Colonic mucosa (tissue), 4 donors: Measurements from ENCODE around the gene DNAJB4. TPM values are rescaled to one million over a fixed set of nuclear protein-coding genes. Genes with fewer than 3 reads are reported as not detected.
"Not testable (repeated sequence)": the region's sequence is repeated elsewhere in the genome, so short reads cannot be mapped to it uniquely, and the experiment has no call there.

ENCODE experiments used
- DNase-seq: peaks from one replicate; pipeline ENCODE4 v3.0.0-alpha.2; 2020
- H3K27ac ChIP-seq: fragments of 200-600 bp; one replicate; pipeline ENCODE4 v1.8.0; 2021
- H3K27me3 ChIP-seq: fragments of 200-600 bp; one replicate; pipeline ENCODE4 v1.8.0; 2021
- H3K36me3 ChIP-seq: fragments of 200-600 bp; one replicate; pipeline ENCODE4 v1.8.0; 2021
- H3K4me1 ChIP-seq: fragments of 200-600 bp; one replicate; pipeline ENCODE4 v1.8.0; 2021; ENCODE audit warnings: mild to moderate bottlenecking
- H3K4me3 ChIP-seq: fragments of 200-600 bp; one replicate; pipeline ENCODE4 v1.8.0; 2021
- H3K9ac ChIP-seq, 2 donors: one replicate each; pipeline ENCODE4 v1.7.0; 2013; ENCODE audit warnings: control low read depth in 2 of 2, low read depth in 2 of 2, low read length in 2 of 2
- H3K9me3 ChIP-seq: fragments of 200-600 bp; one replicate; pipeline ENCODE4 v1.8.0; 2021
- intact Hi-C: fragments of 100-400 bp; cut with DNase I; formaldehyde crosslinking; loops from one replicate; pipeline ENCODE4 v1.14.1; 2022
- total RNA-seq, 2 donors: library from RNA; stranded (reverse); fragmentation: NEBNext Ultra II Directional in 1 of 2; extraction: Animal tissue kit (Norgen Biotek cat#: 25700) in 1 of 2; gene quantifications; one replicate each; pipeline ENCODE4 v1.2.1, GENCODE V29; 2021
- TF ChIP-seq, protein P1 (sequence below): fragments of 200-600 bp; IDR thresholded peaks from one replicate; pipeline ENCODE4 v1.8.0; 2022; ENCODE audit warnings: antibody characterized with exemption, mild to moderate bottlenecking
- donor health status: healthy.
- donor health status: DM: no; HTN: no; CAD: no.
- donor health status: DM: no; HTN: no; CAD: no.

The DNAJB4 gene
- total RNA-seq, 2 donors from 2014 or later, result 12.2 to 29.3 TPM

GRCh38 chr1:77978969-77979876 lies 25.5 kb upstream of the DNAJB4 start, which contains the start of gene FUBP1:
TSS of gene FUBP1 (minus strand) at chr1:77979072. CDS start at chr1:77979004, 68 bp downstream.
- Histone ChIP-seq H3K27me3 (no peaks in the 10 kb centered on the region), H3K4me1 (peaks cover 14% of the 10 kb centered on the region), H3K9me3 (no peaks in the 10 kb centered on the region), H3K9ac (peak within 1 kb of the TSS; percentile 78 to 95), H3K27ac (peak within 1 kb of the TSS; percentile 98), H3K4me3 (peak within 1 kb of the TSS; percentile 58), H3K36me3 (peaks cover 3% of the 10 kb centered on the region)
- intact Hi-C loops, result loop anchor here (10.0 kb wide), 1 partner anchor 136 kb away; no protein-coding TSS in a partner anchor
- peak; percentile 97 for DNase-seq
- TF ChIP-seq, protein P1, sequence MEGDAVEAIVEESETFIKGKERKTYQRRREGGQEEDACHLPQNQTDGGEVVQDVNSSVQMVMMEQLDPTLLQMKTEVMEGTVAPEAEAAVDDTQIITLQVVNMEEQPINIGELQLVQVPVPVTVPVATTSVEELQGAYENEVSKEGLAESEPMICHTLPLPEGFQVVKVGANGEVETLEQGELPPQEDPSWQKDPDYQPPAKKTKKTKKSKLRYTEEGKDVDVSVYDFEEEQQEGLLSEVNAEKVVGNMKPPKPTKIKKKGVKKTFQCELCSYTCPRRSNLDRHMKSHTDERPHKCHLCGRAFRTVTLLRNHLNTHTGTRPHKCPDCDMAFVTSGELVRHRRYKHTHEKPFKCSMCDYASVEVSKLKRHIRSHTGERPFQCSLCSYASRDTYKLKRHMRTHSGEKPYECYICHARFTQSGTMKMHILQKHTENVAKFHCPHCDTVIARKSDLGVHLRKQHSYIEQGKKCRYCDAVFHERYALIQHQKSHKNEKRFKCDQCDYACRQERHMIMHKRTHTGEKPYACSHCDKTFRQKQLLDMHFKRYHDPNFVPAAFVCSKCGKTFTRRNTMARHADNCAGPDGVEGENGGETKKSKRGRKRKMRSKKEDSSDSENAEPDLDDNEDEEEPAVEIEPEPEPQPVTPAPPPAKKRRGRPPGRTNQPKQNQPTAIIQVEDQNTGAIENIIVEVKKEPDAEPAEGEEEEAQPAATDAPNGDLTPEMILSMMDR, result peak; percentile 84

- intact Hi-C loops, DNase-seq, H3K4me1 ChIP-seq, H3K27ac ChIP-seq, H3K9ac ChIP-seq, H3K4me3 ChIP-seq, H3K36me3 ChIP-seq, H3K9me3 ChIP-seq, H3K27me3 ChIP-seq: not testable (repeated sequence)
These were observed 21.3 kb upstream of the DNAJB4 start for GRCh38 chr1:77983352-77983996.

DNA sequence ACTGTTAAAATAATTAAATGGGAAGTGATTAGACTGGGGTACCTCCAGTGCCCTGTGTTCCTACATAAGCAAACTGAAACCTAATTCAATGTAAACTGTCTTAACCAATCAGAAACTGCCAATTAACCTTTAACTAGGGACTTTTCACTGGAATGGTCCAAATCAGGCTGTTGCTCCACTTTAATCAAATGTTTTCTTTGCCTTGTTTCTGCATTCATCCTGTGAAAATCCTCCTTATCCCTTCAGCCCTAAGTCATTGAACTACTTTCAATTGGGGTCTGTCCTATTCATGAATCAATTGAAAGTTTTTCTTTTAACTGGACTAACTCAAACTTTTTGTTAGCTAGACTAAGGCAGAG lies 20.8 kb upstream of the DNAJB4 start:
- TF ChIP-seq, protein P1, result no peak
- DNase-seq, result no peak
- Histone ChIP-seq H3K4me1 (no peaks in the 10 kb centered on the region), H3K4me3 (no peak overlapping the region), H3K9ac (no peak overlapping the region), H3K36me3 (no peaks in the 10 kb centered on the region), H3K27ac (no peak overlapping the region), H3K27me3 (no peaks in the 10 kb centered on the region), H3K9me3 (no peaks in the 10 kb centered on the region)
- intact Hi-C loops, result no loop called here

- no peak overlapping the region for H3K4me3 ChIP-seq
- H3K4me1 ChIP-seq, result no peaks in the 10 kb centered on the region
- DNase-seq, result no peak
- intact Hi-C loops, result no loop called here
- no peaks in the 10 kb centered on the region for H3K36me3 ChIP-seq
- TF ChIP-seq, protein P1, result no peak
- H3K27ac ChIP-seq, result no peak overlapping the region
- H3K27me3 ChIP-seq, result no peaks in the 10 kb centered on the region
- no peak overlapping the region for H3K9ac ChIP-seq
- no peaks in the 10 kb centered on the region for H3K9me3 ChIP-seq
These were observed 20.1 kb upstream of the DNAJB4 start for GRCh38 chr1:77984629-77985028.

DNA sequence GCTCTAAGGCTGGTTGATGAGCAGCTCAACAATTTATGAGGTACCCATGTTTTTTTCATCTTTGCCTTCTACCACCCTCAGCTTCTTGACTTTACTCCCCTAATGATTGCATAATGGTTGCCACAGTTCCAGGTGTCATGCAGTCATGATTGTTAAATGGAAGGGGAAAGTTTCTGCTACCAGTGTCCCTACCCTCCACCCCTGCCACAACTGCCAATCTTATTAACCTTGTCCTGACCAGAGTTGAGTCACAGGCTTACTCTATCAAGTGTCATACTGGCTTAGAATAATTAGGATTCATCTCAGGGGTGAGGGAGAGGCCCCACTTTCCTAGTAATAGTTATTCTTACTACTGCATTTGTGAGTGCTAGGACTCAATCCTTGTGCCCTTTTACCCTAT lies 17.9 kb upstream of the DNAJB4 start:
- intact Hi-C loops, result no loop called here
- no peaks in the 10 kb centered on the region for H3K4me1 ChIP-seq
- H3K27me3 ChIP-seq, result no peaks in the 10 kb centered on the region
- no peaks in the 10 kb centered on the region for H3K9me3 ChIP-seq
- TF ChIP-seq, protein P1, result no peak
- no peak overlapping the region for H3K27ac ChIP-seq
- H3K36me3 ChIP-seq, result no peaks in the 10 kb centered on the region
- no peak overlapping the region for H3K9ac ChIP-seq
- no peak overlapping the region for H3K4me3 ChIP-seq
- DNase-seq, result no peak

GRCh38 chr1:77987919-77988318 lies 16.8 kb upstream of the DNAJB4 start:
- Histone ChIP-seq H3K27ac (no peak overlapping the region), H3K36me3 (no peaks in the 10 kb centered on the region), H3K27me3 (no peaks in the 10 kb centered on the region), H3K9ac (no peak overlapping the region), H3K4me3 (no peak overlapping the region), H3K4me1 (no peaks in the 10 kb centered on the region), H3K9me3 (no peaks in the 10 kb centered on the region)
- intact Hi-C loops, result no loop called here
- TF ChIP-seq, protein P1, result no peak
- DNase-seq, result no peak
